HepG2 (cell line): ENCODE measurements around the gene DPEP3. TPM values are rescaled to one million over a fixed set of nuclear protein-coding genes. Genes with fewer than 3 reads are reported as not detected.

Experiments
- ARNT2 ChIP-seq: sonication (generic); formaldehyde crosslinking; IDR thresholded peaks from 2 replicates; pipeline ENCODE4 v1.8.0; 2022; ENCODE audit warnings: mild to moderate bottlenecking, low read depth, missing genetic modification reagents, moderate library complexity
- ATF7-NPFF ChIP-seq: sonication (generic); formaldehyde crosslinking; IDR thresholded peaks from 2 replicates; pipeline ENCODE4 v1.8.1; 2023; ENCODE audit warnings: mild to moderate bottlenecking, low read depth, missing genetic modification reagents, moderate library complexity
- BRCA1 ChIP-seq: sonication (generic); formaldehyde crosslinking; IDR thresholded peaks from 2 replicates; pipeline ENCODE4 v1.4.0; 2020; ENCODE audit warnings: missing genetic modification reagents
- CAMTA2 ChIP-seq: sonication (generic); formaldehyde crosslinking; IDR thresholded peaks from 2 replicates; pipeline ENCODE4 v1.4.0; 2020; ENCODE audit warnings: mild to moderate bottlenecking, missing genetic modification reagents, borderline replicate concordance
- EHMT2 ChIP-seq: fragments of 200-600 bp; sonication (generic); IDR thresholded peaks from 2 replicates; pipeline ENCODE4 v1.7.0; 2017; ENCODE audit warnings: antibody characterized with exemption, low read depth, low read length, borderline replicate concordance
- ERF ChIP-seq: IDR thresholded peaks from 2 replicates; pipeline ENCODE4 v1.6.1; 2018; ENCODE audit warnings: missing biosample characterization, missing genetic modification reagents
- FOSL1 ChIP-seq: sonication (generic); formaldehyde crosslinking; IDR thresholded peaks from 2 replicates; pipeline ENCODE4 v1.9.0; 2021; ENCODE audit warnings: missing genetic modification reagents, borderline replicate concordance
- GLI4 ChIP-seq: sonication (generic); formaldehyde crosslinking; IDR thresholded peaks from 2 replicates; pipeline ENCODE4 v1.5.1; 2020; ENCODE audit warnings: missing genetic modification reagents, mild to moderate bottlenecking, moderate library complexity, borderline replicate concordance
- HINFP ChIP-seq: sonication (generic); formaldehyde crosslinking; IDR thresholded peaks from 2 replicates; pipeline ENCODE4 v1.4.0; 2020; ENCODE audit warnings: low read depth, mild to moderate bottlenecking, missing genetic modification reagents
- MAX ChIP-seq: IDR thresholded peaks from 2 replicates; pipeline ENCODE4 v1.6.1; 2012; ENCODE audit warnings: inconsistent platforms
- MBNL3 ChIP-seq: fragments of 250-450 bp; sonication (Bioruptor Pico); conservative IDR thresholded peaks from 2 replicates; pipeline ENCODE4 v1.8.0; 2022; ENCODE audit warnings: mild to moderate bottlenecking, inconsistent platforms
- PHB2 ChIP-seq: fragments of 450-650 bp; IDR thresholded peaks from 2 replicates; pipeline ENCODE4 v1.6.1; 2018; ENCODE audit not compliant: partially characterized antibody
- SAP130 ChIP-seq: IDR thresholded peaks from 2 replicates; pipeline ENCODE4 v1.6.1; 2016; ENCODE audit warnings: low read depth
- SP4 ChIP-seq: sonication (generic); formaldehyde crosslinking; IDR thresholded peaks from 2 replicates; pipeline ENCODE4 v1.8.1; 2023; ENCODE audit warnings: mild to moderate bottlenecking, missing genetic modification reagents
- TCF7 ChIP-seq: sonication (generic); IDR thresholded peaks from 2 replicates; pipeline ENCODE4 v1.6.1; 2016; ENCODE audit warnings: antibody characterized with exemption, low read depth
- TFDP1 ChIP-seq: IDR thresholded peaks from 2 replicates; pipeline ENCODE4 v1.6.1; 2016; ENCODE audit warnings: missing compliant biosample characterization, missing genetic modification reagents, borderline replicate concordance
- ZC3H13 ChIP-seq: sonication (generic); formaldehyde crosslinking; IDR thresholded peaks from 2 replicates; pipeline ENCODE4 v1.8.1; 2023; ENCODE audit warnings: mild to moderate bottlenecking, missing genetic modification reagents, moderate library complexity
- ZFP36L1 ChIP-seq: sonication (generic); formaldehyde crosslinking; IDR thresholded peaks from 2 replicates; pipeline ENCODE4 v1.8.0; 2022; ENCODE audit warnings: mild to moderate bottlenecking, missing genetic modification reagents, moderate library complexity
- ZNF17 ChIP-seq: sonication (generic); formaldehyde crosslinking; IDR thresholded peaks from 2 replicates; pipeline ENCODE4 v1.5.0; 2020; ENCODE audit warnings: mild to moderate bottlenecking, missing genetic modification reagents
- ZNF263 ChIP-seq: sonication (generic); formaldehyde crosslinking; IDR thresholded peaks from 2 replicates; pipeline ENCODE4 v1.4.0; 2020; ENCODE audit warnings: missing genetic modification reagents
- ZNF468 ChIP-seq: sonication (generic); formaldehyde crosslinking; IDR thresholded peaks from 2 replicates; pipeline ENCODE4 v1.8.0; 2022; ENCODE audit warnings: mild to moderate bottlenecking, moderate library complexity, missing genetic modification reagents
- ZNF484 ChIP-seq: sonication (generic); formaldehyde crosslinking; IDR thresholded peaks from 2 replicates; pipeline ENCODE4 v1.5.1; 2020; ENCODE audit warnings: mild to moderate bottlenecking, low read depth, missing genetic modification reagents, borderline replicate concordance
- ZNF615 ChIP-seq: sonication (generic); formaldehyde crosslinking; IDR thresholded peaks from 2 replicates; pipeline ENCODE4 v1.5.0; 2020; ENCODE audit warnings: mild to moderate bottlenecking, missing genetic modification reagents, borderline replicate concordance
- ZNF616 ChIP-seq: sonication (generic); formaldehyde crosslinking; IDR thresholded peaks from 2 replicates; pipeline ENCODE4 v1.5.0; 2020; ENCODE audit warnings: low read depth, mild to moderate bottlenecking, missing genetic modification reagents
- ZNF768 ChIP-seq: sonication (generic); formaldehyde crosslinking; IDR thresholded peaks from 2 replicates; pipeline ENCODE4 v1.4.0; 2020; ENCODE audit warnings: missing genetic modification reagents
- polyA plus RNA-seq, 8 experiments: library from polyadenylated mRNA; depleted of rRNA in 3 of 8; stranded (reverse) in 7 of 8; unstranded in 1 of 8; fragments of >200 nt; fragmentation: Illumina TruSeq in 4 of 8; extraction: Trizol in 4 of 8; gene quantifications; 2 replicates each; pipeline versions ENCODE4 v1.2.1 to v1.2.3, GENCODE V29; 2011 to 2016; ENCODE audit warnings: low read depth in 4 of 8, missing spikeins in 1 of 8, mixed read lengths in 1 of 8; ENCODE audit not compliant: insufficient read depth in 1 of 8
- total RNA-seq, 5 experiments: library from RNA; depleted of rRNA; stranded (reverse); fragments of >200 nt; fragmentation: Illumina TruSeq; extraction: Trizol; gene quantifications; 2 replicates each; pipeline ENCODE4 v1.2.3, GENCODE V29; 2016; ENCODE audit warnings: low read depth in 1 of 5
- TF ChIP-seq, protein P1 (sequence below): sonication (generic); formaldehyde crosslinking; IDR thresholded peaks from 2 replicates; pipeline ENCODE4 v1.8.1; 2023; ENCODE audit warnings: mild to moderate bottlenecking, missing genetic modification reagents
- TF ChIP-seq, protein P2 (sequence below): IDR thresholded peaks from 2 replicates; pipeline ENCODE4 v1.6.1; 2016

DPEP3 gene
- total and polyA plus RNA-seq, 2 of the 13 experiments (the other 11 are each of a cell fraction or from before 2014, with no cell fraction given): not detected

DNA sequence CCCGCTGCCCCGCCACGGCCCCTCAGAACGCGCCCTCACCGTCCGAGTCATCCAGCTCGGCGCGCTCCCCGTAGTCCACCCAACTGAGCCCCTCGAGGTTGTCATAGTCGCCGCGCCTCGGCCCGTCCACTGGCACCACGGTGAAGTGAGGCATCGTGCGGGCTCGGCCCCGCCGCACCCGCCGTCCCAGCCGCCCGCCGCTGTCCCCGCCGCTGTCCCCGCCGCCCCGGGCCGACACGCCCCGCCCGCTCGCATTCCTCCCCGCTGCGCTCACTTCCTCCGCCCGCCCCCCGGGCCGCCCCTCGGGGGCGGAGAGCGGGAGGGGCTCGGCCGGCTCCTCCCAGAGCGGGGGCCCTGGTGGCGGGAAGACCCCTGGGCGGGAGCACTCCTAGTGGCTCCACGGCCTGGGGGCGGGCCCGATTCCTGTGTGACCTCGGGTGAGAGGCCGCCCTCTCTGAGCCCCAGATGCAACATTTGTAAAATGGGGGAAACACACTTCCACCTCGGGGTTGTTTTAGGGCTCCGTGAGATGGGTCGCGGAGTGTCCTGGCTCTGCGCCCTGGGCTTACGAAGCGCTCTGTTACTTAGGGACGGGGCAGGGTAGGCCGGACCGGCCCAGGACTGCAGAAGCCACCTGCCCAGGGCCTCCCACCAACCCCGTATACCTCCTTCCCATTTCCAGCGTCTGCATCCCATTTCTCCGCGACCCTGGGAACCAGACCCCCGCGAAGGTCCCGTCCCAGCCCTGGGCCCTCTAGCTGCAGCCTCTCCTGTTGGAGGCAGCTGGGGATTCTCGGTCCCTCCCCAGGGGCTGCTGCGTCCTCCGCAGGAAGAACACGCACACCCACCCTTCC is 11.7 kb downstream of the DPEP3 start, which contains the start of gene SLC12A4 (continued):
- TF ChIP-seq, protein P1, sequence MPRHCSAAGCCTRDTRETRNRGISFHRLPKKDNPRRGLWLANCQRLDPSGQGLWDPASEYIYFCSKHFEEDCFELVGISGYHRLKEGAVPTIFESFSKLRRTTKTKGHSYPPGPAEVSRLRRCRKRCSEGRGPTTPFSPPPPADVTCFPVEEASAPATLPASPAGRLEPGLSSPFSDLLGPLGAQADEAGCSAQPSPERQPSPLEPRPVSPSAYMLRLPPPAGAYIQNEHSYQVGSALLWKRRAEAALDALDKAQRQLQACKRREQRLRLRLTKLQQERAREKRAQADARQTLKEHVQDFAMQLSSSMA: 0 out of 2 replicates have a peak, but pooled peaks have one; percentile 64
- TF ChIP-seq, protein P2, sequence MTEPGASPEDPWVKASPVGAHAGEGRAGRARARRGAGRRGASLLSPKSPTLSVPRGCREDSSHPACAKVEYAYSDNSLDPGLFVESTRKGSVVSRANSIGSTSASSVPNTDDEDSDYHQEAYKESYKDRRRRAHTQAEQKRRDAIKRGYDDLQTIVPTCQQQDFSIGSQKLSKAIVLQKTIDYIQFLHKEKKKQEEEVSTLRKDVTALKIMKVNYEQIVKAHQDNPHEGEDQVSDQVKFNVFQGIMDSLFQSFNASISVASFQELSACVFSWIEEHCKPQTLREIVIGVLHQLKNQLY (CRISPR knock-in tag): 0 out of 2 replicates have a peak, but pooled peaks have one; percentile 32
- TF ChIP-seq ZNF768: peak; percentile 100
- no peak for TF ChIP-seq EHMT2
- peak; percentile 78 for TF ChIP-seq ATF7-NPFF (CRISPR knock-in tag)
- TF ChIP-seq ZFP36L1 (CRISPR knock-in tag): no peak
- peak; percentile 86 for TF ChIP-seq SAP130
- no peak; the same call in 1 of the 2 replicates for TF ChIP-seq CAMTA2 (CRISPR knock-in tag)
- TF ChIP-seq ZNF615: no peak
- peak; percentile 100 for TF ChIP-seq ZNF263 (CRISPR knock-in tag)
- TF ChIP-seq SP4: peak; percentile 99
- peak; percentile 94 for TF ChIP-seq TFDP1
- TF ChIP-seq PHB2: no peak
- TF ChIP-seq BRCA1 (CRISPR knock-in tag): no peak; the same call in 1 of the 2 replicates
- no peak for TF ChIP-seq ZNF484 (CRISPR knock-in tag)
- no peak for TF ChIP-seq MBNL3 (CRISPR knock-in tag)
- TF ChIP-seq ZC3H13: peak; percentile 85
- TF ChIP-seq FOSL1: no peak
- TF ChIP-seq TCF7: no peak
- peak; percentile 76 for TF ChIP-seq MAX
- TF ChIP-seq HINFP (CRISPR knock-in tag): peak; percentile 42; the same call in 1 of the 2 replicates
- TF ChIP-seq ERF (CRISPR knock-in tag): peak; percentile 62; the same call in 1 of the 2 replicates
- TF ChIP-seq GLI4 (CRISPR knock-in tag): peak; percentile 9; the same call in 1 of the 2 replicates
- no peak for TF ChIP-seq ZNF468
- no peak for TF ChIP-seq ZNF616 (CRISPR knock-in tag)
- peak; percentile 43; the same call in 1 of the 2 replicates for TF ChIP-seq ARNT2
- TF ChIP-seq ZNF17 (CRISPR knock-in tag): no peak
